ENCODE data around the gene ABL1.

Gene ABL1

DNA sequence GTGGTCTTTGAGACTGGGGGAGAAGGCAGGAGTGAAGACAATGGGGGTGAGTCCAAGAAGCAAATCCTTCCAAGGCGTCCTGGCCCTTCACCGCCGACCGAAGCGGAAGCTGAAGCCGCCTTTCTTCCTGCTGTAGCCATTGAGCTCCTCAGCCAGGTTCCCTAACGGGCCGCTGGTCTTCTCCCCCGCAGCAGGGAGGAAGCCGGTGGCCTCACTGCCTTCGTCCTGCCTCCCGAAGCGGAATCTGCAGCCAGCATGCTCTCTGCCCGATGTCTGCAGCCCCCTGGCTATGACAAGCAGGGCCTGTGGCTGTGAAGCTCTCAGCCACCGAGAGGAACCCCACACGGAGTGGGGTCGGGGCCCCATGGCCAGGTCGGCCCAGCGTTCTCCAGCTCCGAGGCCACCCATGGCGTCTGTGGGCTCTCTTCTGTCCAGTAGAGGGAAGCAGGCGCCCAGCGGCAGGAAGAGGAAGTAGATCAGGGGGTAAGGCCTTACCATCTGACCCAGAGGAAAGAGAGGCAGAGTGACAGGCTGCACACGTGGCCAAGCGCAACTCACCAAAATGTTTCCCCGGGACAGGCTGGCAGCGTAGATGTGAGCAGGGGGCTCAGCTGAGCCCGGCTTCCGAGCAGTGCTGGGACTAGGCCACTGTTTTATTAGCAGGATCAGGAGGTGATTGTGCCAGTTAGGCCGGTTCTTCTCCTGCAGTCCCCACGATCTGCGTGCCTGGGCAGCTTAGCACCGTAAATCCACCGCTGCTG lies 58.5 kb downstream of the ABL1 start:
- DNase-seq = no peak

- no peak for DNase-seq
Measured at GRCh38 chr9:130894546-130894945, 59.5 kb downstream of the ABL1 start.

DNA sequence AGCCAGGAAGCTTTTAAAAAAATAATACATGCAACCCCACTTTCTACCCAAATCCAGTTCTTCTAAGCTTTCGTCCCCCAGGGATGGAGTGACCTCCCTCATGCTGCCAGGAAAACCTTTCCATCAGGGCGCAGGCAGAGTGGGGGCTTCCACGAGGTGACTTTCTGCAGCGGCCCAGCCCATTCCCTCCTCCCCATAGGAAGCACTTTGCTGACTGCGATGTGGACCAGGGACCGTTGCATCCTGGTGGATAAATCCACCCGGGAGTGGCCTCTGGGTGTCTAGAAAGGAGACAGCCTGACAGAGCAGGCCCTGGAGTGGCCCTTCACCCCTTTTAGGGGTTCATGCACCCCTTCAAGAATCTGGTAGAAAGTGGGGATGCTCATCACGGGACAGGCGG lies 60.0 kb downstream of the ABL1 start:
- DNase-seq = no peak

DNA sequence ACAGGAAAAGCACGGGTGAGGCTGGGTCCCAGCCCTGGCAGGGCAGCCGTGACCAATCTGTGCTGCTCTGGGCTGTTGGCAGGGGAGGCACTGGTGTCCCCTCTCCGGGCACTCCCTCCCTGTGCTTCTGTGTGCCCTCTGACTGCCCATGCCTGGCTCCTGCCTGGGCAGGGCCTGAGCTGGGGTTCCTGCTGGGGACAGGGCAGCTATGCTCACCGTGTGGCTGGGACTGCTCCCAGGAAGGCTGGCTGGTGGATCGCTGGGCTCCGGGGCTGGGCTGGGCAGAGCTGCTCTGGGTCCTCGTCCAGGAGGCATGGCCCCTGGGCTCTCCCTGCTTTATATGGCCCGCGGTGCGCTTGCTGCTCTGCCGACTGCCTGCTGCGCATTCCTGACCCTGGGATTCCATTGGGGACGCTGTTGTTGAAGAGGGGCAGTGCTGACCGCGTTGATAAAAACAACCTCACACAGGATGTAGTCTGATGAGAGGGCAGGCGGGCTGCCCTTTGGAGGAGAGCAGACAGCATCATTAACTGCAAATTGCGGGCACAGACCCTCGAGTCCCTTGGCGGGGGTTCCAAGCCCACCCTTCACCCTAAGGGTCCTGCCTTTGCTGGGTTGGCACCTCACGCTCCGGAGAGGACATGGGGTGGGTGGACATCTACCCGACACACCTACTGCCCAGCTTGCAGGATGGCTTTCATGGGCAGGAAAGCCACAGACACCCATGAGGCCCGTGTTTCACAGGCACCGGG lies 60.6 kb downstream of the ABL1 start:
- no peak for DNase-seq

DNA sequence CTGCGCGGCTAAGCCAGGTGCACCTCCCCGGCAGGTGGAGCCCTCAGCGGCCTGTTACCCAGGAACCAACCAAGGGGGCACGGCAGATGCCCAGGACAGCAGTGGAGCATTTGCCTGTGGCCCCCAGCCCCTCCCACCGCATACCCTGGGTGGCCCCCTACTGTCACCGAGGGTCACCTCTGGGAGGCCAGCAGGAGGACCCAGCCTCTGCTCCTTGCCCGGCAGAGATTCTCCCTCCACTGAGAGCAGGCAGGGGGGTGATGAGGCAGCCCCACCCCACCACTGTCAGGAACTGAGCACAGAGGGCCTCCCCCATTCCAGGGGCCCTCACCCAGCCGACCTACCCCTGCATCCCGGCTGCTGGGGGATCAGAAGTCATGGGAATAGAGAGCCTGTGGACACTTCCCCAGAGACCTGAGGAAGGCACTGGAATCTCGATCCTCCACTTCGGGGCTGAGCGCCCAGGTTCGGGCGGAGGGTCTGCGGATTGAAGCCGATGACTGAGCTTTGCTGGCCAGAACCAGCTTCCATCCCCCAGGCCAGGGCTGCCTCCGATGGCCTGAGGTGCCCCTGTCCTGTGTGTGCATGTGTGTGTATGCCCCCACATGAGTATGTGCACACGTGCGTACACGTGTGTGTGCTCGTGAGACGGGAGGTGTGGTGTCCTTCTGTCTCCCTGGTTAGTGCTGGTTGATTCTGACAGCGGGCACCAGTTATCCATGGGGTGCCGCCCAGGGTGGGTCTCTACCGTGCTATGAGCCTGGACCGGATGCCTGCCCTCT lies 61.4 kb downstream of the ABL1 start, which contains the start of gene QRFP:
TSS of gene QRFP (minus strand) at position 580 of the 782 bp plus-strand sequence. CDS start 2,974 bp downstream, outside the sequence.
- peak; percentile 38 for DNase-seq

DNA sequence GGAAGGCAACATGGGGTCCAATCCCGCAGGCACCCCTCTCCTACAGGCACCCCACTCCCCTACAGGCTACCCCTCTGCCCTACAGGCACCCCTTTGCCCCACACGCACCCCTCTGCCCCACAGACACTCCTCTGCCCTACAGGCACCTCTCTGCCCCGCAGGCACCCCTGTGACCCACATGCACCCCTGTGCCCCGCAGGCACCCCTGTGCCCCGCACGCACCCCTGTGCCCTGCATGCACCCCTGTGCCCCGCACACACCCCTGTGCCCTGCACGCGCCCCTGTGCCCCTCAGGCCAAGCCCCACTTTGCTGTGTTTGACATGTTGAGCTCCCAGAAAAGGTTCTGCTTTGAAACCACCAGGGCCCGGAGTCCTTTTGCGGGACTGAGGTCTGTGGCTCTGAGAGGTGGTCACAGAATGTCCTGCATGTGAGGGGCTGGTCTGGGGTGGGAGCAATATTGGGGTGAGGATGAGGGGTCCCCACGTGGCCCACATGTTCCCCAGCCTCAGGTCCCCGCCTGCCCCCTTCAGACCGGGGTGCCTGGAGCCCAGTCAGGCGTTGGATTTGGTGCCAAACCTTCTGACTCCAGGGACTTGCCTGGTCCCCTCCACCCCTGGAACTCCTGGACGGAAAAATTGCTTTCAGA lies 62.2 kb downstream of the ABL1 start:
- DNase-seq = no peak

- no peak for DNase-seq
Measured at GRCh38 chr9:130897848-130898551, 62.9 kb downstream of the ABL1 start.

DNA sequence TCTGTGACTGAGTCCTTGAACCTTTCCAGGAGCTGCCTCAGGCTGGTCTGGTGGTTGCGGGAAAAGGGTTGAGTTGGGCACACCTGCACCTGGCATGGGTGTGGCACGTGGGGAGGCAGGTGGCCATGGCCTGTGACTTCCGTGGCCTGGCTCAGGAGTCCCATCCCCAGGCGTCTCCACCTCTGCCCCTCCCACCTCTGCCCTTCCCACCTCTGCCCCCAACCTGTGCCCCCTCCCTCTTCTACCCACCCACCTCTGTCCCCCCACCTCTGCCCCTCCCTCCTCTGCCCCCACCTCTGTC lies 63.4 kb downstream of the ABL1 start:
- DNase-seq = peak; percentile 37

GRCh38 chr9:130899051-130899748 lies 64.1 kb downstream of the ABL1 start:
- no peak for DNase-seq

- peak; percentile 45 for DNase-seq
Measured at GRCh38 chr9:130900701-130901497, 65.8 kb downstream of the ABL1 start.

DNA sequence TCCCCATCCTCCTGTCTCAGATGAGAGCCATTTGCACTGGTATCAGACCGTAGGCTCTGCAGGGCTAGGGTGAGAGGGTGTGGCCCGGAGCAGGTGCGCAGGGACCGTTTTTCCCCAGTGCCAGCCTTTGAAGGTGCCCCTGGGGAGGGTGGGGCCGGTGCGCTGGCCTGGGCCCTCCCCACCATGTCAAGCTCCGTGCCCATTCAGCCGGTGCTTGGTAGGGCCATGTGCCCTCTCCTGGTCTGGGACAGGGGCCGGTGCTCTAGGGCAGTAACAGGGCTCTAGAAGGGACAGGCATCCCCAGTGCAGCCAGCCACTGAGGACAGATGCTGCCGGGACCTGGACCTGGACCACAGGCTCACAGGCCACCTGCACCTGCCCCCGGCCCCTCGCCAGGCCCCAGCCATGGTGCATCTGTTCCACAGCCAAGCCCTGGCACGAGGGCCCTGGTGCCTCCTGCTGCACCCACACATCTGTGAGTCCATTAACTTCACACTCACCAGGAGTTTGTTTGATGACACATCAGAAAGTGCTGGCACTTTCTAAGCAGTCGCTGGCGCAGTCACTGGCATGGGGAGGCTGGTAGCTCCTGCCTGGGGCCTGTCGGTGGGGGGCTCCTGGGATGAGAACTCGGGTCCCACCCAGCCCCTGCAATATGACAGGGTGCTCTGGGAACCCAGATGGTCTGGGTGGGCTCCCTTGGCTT lies 66.6 kb downstream of the ABL1 start:
- DNase-seq = peak; percentile 44

- DNase-seq = no peak
Measured at GRCh38 chr9:130902204-130903185, 67.4 kb downstream of the ABL1 start.

GRCh38 chr9:130903194-130904069 lies 68.4 kb downstream of the ABL1 start:
- DNase-seq = no peak

GRCh38 chr9:130904070-130905044 lies 69.3 kb downstream of the ABL1 start:
- no peak for DNase-seq

GRCh38 chr9:130905125-130905901 lies 70.3 kb downstream of the ABL1 start:
- DNase-seq = no peak

Measured in NCI-H69 (cell line).